Measurements from ENCODE around the gene NDUFAF7. TPM values are rescaled to one million over a fixed set of nuclear protein-coding genes. Genes with fewer than 3 reads are reported as not detected.
"Not testable (repeated sequence)": the region's sequence is repeated elsewhere in the genome, so short reads cannot be mapped to it uniquely, and the experiment has no call there.

The NDUFAF7 gene
- polyA plus RNA-seq, 1 donor from 2014 or later = 132 TPM

DNA sequence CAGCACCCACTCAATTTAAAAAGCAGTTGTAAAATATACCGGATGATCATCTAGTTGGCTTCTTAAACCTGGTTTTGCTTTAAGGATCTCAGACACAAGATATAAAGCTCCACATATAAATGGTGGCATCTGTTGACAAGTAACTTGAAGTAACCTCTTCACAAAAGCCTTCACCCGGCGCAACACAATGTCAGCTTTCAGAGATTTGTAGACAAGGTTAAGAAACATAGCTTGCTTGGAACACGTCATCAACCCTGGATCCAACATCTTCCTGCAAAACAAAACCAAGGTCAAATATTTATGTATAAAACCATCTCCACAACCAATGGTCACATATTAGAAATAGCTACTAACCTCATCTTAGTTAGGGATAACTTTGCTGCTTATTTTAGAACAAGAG, 8.3 kb upstream of the NDUFAF7 start:
- no peak overlapping the region for H3K9ac ChIP-seq (ENCODE audit: low read length)
- TF ChIP-seq MXI1 (conservative IDR thresholded peaks at IDR 0.05; ENCODE audit: poor library complexity, severe bottlenecking) (no peak), POLR2AphosphoS5 (IDR thresholded peaks at IDR 0.05) (no peak), EZH2 (IDR thresholded peaks at IDR 0.05; ENCODE audit: borderline replicate concordance, insufficient read depth, low read length, poor library complexity, severe bottlenecking) (no peak), EP300 (conservative IDR thresholded peaks at IDR 0.05; ENCODE audit: poor library complexity, severe bottlenecking) (no peak), SMC3 (conservative IDR thresholded peaks at IDR 0.05; ENCODE audit: poor library complexity) (no peak), TAF1 (IDR thresholded peaks at IDR 0.05; ENCODE audit: low read depth) (no peak), RAD21 (conservative IDR thresholded peaks at IDR 0.05) (no peak)
- TF ChIP-seq, protein P1, sequence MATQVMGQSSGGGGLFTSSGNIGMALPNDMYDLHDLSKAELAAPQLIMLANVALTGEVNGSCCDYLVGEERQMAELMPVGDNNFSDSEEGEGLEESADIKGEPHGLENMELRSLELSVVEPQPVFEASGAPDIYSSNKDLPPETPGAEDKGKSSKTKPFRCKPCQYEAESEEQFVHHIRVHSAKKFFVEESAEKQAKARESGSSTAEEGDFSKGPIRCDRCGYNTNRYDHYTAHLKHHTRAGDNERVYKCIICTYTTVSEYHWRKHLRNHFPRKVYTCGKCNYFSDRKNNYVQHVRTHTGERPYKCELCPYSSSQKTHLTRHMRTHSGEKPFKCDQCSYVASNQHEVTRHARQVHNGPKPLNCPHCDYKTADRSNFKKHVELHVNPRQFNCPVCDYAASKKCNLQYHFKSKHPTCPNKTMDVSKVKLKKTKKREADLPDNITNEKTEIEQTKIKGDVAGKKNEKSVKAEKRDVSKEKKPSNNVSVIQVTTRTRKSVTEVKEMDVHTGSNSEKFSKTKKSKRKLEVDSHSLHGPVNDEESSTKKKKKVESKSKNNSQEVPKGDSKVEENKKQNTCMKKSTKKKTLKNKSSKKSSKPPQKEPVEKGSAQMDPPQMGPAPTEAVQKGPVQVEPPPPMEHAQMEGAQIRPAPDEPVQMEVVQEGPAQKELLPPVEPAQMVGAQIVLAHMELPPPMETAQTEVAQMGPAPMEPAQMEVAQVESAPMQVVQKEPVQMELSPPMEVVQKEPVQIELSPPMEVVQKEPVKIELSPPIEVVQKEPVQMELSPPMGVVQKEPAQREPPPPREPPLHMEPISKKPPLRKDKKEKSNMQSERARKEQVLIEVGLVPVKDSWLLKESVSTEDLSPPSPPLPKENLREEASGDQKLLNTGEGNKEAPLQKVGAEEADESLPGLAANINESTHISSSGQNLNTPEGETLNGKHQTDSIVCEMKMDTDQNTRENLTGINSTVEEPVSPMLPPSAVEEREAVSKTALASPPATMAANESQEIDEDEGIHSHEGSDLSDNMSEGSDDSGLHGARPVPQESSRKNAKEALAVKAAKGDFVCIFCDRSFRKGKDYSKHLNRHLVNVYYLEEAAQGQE (IDR thresholded peaks at IDR 0.05; ENCODE audit: borderline replicate concordance) = no peak
- TF ChIP-seq, protein P2, sequence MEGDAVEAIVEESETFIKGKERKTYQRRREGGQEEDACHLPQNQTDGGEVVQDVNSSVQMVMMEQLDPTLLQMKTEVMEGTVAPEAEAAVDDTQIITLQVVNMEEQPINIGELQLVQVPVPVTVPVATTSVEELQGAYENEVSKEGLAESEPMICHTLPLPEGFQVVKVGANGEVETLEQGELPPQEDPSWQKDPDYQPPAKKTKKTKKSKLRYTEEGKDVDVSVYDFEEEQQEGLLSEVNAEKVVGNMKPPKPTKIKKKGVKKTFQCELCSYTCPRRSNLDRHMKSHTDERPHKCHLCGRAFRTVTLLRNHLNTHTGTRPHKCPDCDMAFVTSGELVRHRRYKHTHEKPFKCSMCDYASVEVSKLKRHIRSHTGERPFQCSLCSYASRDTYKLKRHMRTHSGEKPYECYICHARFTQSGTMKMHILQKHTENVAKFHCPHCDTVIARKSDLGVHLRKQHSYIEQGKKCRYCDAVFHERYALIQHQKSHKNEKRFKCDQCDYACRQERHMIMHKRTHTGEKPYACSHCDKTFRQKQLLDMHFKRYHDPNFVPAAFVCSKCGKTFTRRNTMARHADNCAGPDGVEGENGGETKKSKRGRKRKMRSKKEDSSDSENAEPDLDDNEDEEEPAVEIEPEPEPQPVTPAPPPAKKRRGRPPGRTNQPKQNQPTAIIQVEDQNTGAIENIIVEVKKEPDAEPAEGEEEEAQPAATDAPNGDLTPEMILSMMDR (IDR thresholded peaks at IDR 0.05; ENCODE audit: poor library complexity, severe bottlenecking) = no peak

DNA sequence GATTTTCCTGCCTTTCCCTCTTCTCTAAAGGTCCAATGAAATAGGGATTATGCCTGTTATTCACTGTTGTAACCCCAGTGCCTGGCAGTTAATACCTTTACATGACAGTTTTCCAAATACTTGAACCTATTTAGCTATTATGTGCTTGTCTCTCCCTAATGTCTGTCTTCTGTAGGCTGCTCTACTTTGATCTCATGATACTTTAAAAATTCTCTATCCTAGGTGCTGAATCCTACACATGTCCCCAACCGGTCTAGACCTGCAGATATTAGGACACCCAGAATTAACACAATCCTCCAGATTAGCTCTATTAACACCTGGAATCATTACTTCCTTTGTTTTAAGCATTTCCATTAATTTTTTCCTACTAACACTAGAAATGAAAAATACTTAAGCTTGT, 7.4 kb upstream of the NDUFAF7 start:
- Histone ChIP-seq H3K27ac (ENCODE audit: low read length) (no peak overlapping the region), H3K9ac (ENCODE audit: low read length) (no peak overlapping the region), H3K9me2 (ENCODE audit: insufficient read depth, low read length) (no peaks in the 10 kb centered on the region), H3K4me3 (ENCODE audit: low read length) (no peak overlapping the region), H3K4me2 (ENCODE audit: low read length) (no peak overlapping the region), H3K36me3 (ENCODE audit: insufficient read depth, low read length) (peaks cover 16% of the 10 kb centered on the region), H3F3A (ENCODE audit: insufficient read depth, low read length, poor library complexity, severe bottlenecking) (no peaks in the 10 kb centered on the region), H3K27me3 (ENCODE audit: insufficient read depth, low read depth, low read length) (no peaks in the 10 kb centered on the region), H4K20me1 (ENCODE audit: insufficient read depth) (no peaks in the 10 kb centered on the region), H3K9me3 (ENCODE audit: low read length) (no peaks in the 10 kb centered on the region), H2AFZ (ENCODE audit: low read depth, low read length) (no peak overlapping the region), H3K79me2 (replicated peaks; ENCODE audit: insufficient read depth, low read length) (peaks cover 10% of the 10 kb centered on the region)
- no peak for TF ChIP-seq EZH2 (IDR thresholded peaks at IDR 0.05; ENCODE audit: borderline replicate concordance, insufficient read depth, low read length, poor library complexity, severe bottlenecking)
- TF ChIP-seq MXI1 (conservative IDR thresholded peaks at IDR 0.05; ENCODE audit: poor library complexity, severe bottlenecking) = no peak
- TF ChIP-seq, protein P2 (IDR thresholded peaks at IDR 0.05; ENCODE audit: poor library complexity, severe bottlenecking) = no peak

More for the DNA sequence above, 8.3 kb upstream of the NDUFAF7 start:
- Histone ChIP-seq H3K36me3 (ENCODE audit: insufficient read depth, low read length) (peaks cover 10% of the 10 kb centered on the region), H3K9me2 (ENCODE audit: insufficient read depth, low read length) (no peaks in the 10 kb centered on the region), H3K27ac (ENCODE audit: low read length) (no peak overlapping the region), H4K20me1 (ENCODE audit: insufficient read depth) (no peaks in the 10 kb centered on the region), H3K4me2 (ENCODE audit: low read length) (no peak overlapping the region), H3K27me3 (ENCODE audit: insufficient read depth, low read depth, low read length) (no peaks in the 10 kb centered on the region), H3K79me2 (replicated peaks; ENCODE audit: insufficient read depth, low read length) (peaks cover 7% of the 10 kb centered on the region), H3F3A (ENCODE audit: insufficient read depth, low read length, poor library complexity, severe bottlenecking) (no peaks in the 10 kb centered on the region), H3K9me3 (ENCODE audit: low read length) (no peaks in the 10 kb centered on the region), H2AFZ (ENCODE audit: low read depth, low read length) (no peak overlapping the region), H3K4me3 (ENCODE audit: low read length) (no peak overlapping the region)

DNA sequence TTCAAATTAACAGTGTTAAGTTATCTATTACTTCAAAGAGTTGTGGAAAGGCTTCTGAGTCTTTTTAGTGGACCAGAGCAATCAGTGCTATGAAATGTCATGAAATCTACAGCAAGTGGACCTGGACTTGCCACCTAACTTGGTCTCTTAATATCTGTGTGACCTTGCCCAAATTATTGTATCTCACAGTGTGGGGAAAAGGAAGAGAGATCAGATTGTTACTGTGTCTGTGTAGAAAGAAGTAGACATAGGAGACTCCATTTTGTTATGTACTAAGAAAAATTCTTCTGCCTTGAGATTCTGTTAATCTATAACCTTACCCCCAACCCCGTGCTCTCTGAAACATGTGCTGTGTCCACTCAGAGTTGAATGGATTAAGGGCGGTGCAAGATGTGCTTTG, 6.3 kb upstream of the NDUFAF7 start:
- not testable (repeated sequence) for H3K27me3 ChIP-seq (ENCODE audit: insufficient read depth, low read depth, low read length); H2AFZ ChIP-seq (ENCODE audit: low read depth, low read length); H3F3A ChIP-seq (ENCODE audit: insufficient read depth, low read length, poor library complexity, severe bottlenecking); H3K9me3 ChIP-seq (ENCODE audit: low read length); H3K9ac ChIP-seq (ENCODE audit: low read length); H3K27ac ChIP-seq (ENCODE audit: low read length); H3K9me2 ChIP-seq (ENCODE audit: insufficient read depth, low read length); H4K20me1 ChIP-seq (ENCODE audit: insufficient read depth)
- Histone ChIP-seq H3K79me2 (replicated peaks; ENCODE audit: insufficient read depth, low read length) (peaks cover 20% of the 10 kb centered on the region), H3K36me3 (ENCODE audit: insufficient read depth, low read length) (peaks cover 16% of the 10 kb centered on the region), H3K4me3 (ENCODE audit: low read length) (peak overlapping the region; percentile 28), H3K4me2 (ENCODE audit: low read length) (peak overlapping the region; percentile 17)

All from neural cell (in vitro differentiated cells).